Mesendoderm (in vitro differentiated cells): ENCODE results near the gene MOB4. TPM values are rescaled to one million over a fixed set of nuclear protein-coding genes. Genes with fewer than 3 reads are reported as not detected.
"Not testable (repeated sequence)": the region's sequence is repeated elsewhere in the genome, so short reads cannot be mapped to it uniquely, and the experiment has no call there.

Experiments
- DNase-seq: peaks from one replicate; pipeline ENCODE4 v3.0.0; 2013
- H2AK5ac ChIP-seq: 2 replicates; pipeline ENCODE4 v1.6.1; 2013; ENCODE audit warnings: low read length, inconsistent platforms
- H2BK120ac ChIP-seq: 2 replicates; pipeline ENCODE4 v1.6.1; 2013; ENCODE audit warnings: low read depth, mild to moderate bottlenecking, low read length, moderate library complexity, mixed read lengths
- H2BK15ac ChIP-seq: replicated peaks from 2 replicates; pipeline ENCODE4 v1.6.1; 2013; ENCODE audit warnings: low read depth, mild to moderate bottlenecking, moderate library complexity
- H2BK5ac ChIP-seq: 2 replicates; pipeline ENCODE4 v1.6.1; 2013; ENCODE audit warnings: low read length, inconsistent platforms
- H3K18ac ChIP-seq: 2 replicates; pipeline ENCODE4 v1.6.1; 2013; ENCODE audit warnings: mild to moderate bottlenecking, low read length, mixed read lengths
- H3K23ac ChIP-seq: one replicate; pipeline ENCODE4 v1.6.1; 2013; ENCODE audit warnings: low read length
- H3K27ac ChIP-seq: 2 replicates; pipeline ENCODE4 v1.5.1; 2013; ENCODE audit warnings: low read depth, mild to moderate bottlenecking, inconsistent platforms, low read length, moderate library complexity
- H3K27me3 ChIP-seq: 2 replicates; pipeline ENCODE4 v1.6.1; 2013; ENCODE audit warnings: low read length, control low read depth, mild to moderate bottlenecking, inconsistent platforms; ENCODE audit not compliant: insufficient read depth, poor library complexity
- H3K36me3 ChIP-seq: 2 replicates; pipeline ENCODE4 v1.6.1; 2013; ENCODE audit warnings: low read length, inconsistent platforms; ENCODE audit not compliant: control insufficient read depth, insufficient read depth
- H3K4ac ChIP-seq: one replicate; pipeline ENCODE4 v1.6.1; 2013; ENCODE audit warnings: low read depth, mild to moderate bottlenecking, low read length, moderate library complexity
- H3K4me1 ChIP-seq: 2 replicates; pipeline ENCODE4 v1.6.1; 2013; ENCODE audit warnings: low read depth, low read length, inconsistent platforms; ENCODE audit not compliant: control insufficient read depth
- H3K4me2 ChIP-seq: 2 replicates; pipeline ENCODE4 v1.6.1; 2013; ENCODE audit warnings: low read length
- H3K4me3 ChIP-seq: 2 replicates; pipeline ENCODE4 v1.5.1; 2013; ENCODE audit warnings: mild to moderate bottlenecking, low read length
- H3K56ac ChIP-seq: one replicate; pipeline ENCODE4 v1.6.1; 2013; ENCODE audit warnings: low read length
- H3K79me1 ChIP-seq: 2 replicates; pipeline ENCODE4 v1.6.1; 2013; ENCODE audit warnings: low read length, inconsistent platforms
- H3K79me2 ChIP-seq: 2 replicates; pipeline ENCODE4 v1.6.1; 2013; ENCODE audit warnings: mild to moderate bottlenecking, low read length; ENCODE audit not compliant: control insufficient read depth, insufficient read depth
- H3K9ac ChIP-seq: 2 replicates; pipeline ENCODE4 v1.6.1; 2013; ENCODE audit warnings: low read length, inconsistent platforms
- H4K5ac ChIP-seq: one replicate; pipeline ENCODE4 v1.6.1; 2013; ENCODE audit warnings: low read length
- H4K8ac ChIP-seq: one replicate; pipeline ENCODE4 v1.6.1; 2013; ENCODE audit warnings: low read depth, mild to moderate bottlenecking, control low read depth, low read length, moderate library complexity
- WGBS: extraction: QIAGEN DNeasy Blood & Tissue Kit; methylation state at CpG from one replicate; pipeline ENCODE4 v1.1.7; 2013; ENCODE audit warnings: low lambda C conversion rate, missing lambda C conversion rate; ENCODE audit not compliant: insufficient coverage; ENCODE audit errors: extremely low coverage; 5-methylcytosine and 5-hydroxymethylcytosine counted together
- polyA plus RNA-seq, 2 experiments: library from polyadenylated mRNA; stranded (reverse); fragments of 200-250 nt; gene quantifications; one replicate each; pipeline ENCODE4 v1.2.3, GENCODE V29; 2013

MOB4 gene
- 67.2 TPM for polyA plus RNA-seq (2013, experiment 1 of 2)
- 67.7 TPM for polyA plus RNA-seq (2013, experiment 2 of 2)

- H3K4ac ChIP-seq, result peak within 1 kb of the TSS; percentile 96
- no peak within 1 kb of the TSS for H4K5ac ChIP-seq
- H2BK5ac ChIP-seq, result peak within 1 kb of the TSS; percentile 88
- peak; percentile 98 for DNase-seq
- peak within 1 kb of the TSS; percentile 75 for H3K4me2 ChIP-seq
- H3K79me2 ChIP-seq, result peaks cover 35% of the 10 kb centered on the region
- H3K18ac ChIP-seq, result peak within 1 kb of the TSS; percentile 53
- H2BK15ac ChIP-seq, result peak within 1 kb of the TSS; percentile 23
- no peaks in the 10 kb centered on the region for H3K27me3 ChIP-seq
- H3K27ac ChIP-seq, result peak within 1 kb of the TSS; percentile 57
- H3K36me3 ChIP-seq, result no peaks in the 10 kb centered on the region
- no peaks in the 10 kb centered on the region for H3K79me1 ChIP-seq
- no peak within 1 kb of the TSS for H4K8ac ChIP-seq
- H3K4me1 ChIP-seq, result no peaks in the 10 kb centered on the region
- H3K23ac ChIP-seq, result peak within 1 kb of the TSS; percentile 6
- peak within 1 kb of the TSS; percentile 90 for H3K4me3 ChIP-seq
- peak within 1 kb of the TSS; percentile 29 for H2BK120ac ChIP-seq
- H2AK5ac ChIP-seq, result no peak within 1 kb of the TSS
- WGBS, result no CpG with 5 or more reads among the region's 66 CpGs
- H3K56ac ChIP-seq, result peak within 1 kb of the TSS; percentile 98
- H3K9ac ChIP-seq, result peak within 1 kb of the TSS; percentile 96
These were observed at the start of gene MOB4 for GRCh38 chr2:197515739-197516392. Gene MOB4 (plus strand): TSS chr2:197516066. CDS start chr2:197516087, 21 bp downstream.

GRCh38 chr2:197472166-197472565, 43.7 kb upstream of the MOB4 start:
- Histone ChIP-seq H3K27ac (no peak overlapping the region), H3K9ac (no peak overlapping the region), H3K79me2 (no peaks in the 10 kb centered on the region), H3K27me3 (no peaks in the 10 kb centered on the region), H2AK5ac (no peak overlapping the region), H2BK15ac (no peak overlapping the region), H3K36me3 (no peaks in the 10 kb centered on the region), H3K4me3 (no peak overlapping the region), H3K4me1 (no peaks in the 10 kb centered on the region), H3K23ac (no peak overlapping the region), H3K79me1 (no peaks in the 10 kb centered on the region), H2BK120ac (no peak overlapping the region), H3K56ac (no peak overlapping the region), H4K5ac (no peak overlapping the region), H4K8ac (no peak overlapping the region), H3K18ac (no peak overlapping the region), H2BK5ac (no peak overlapping the region), H3K4ac (no peak overlapping the region), H3K4me2 (no peak overlapping the region)
- 100% methylated on average over 1 of the region's 5 CpGs for WGBS
- DNase-seq, result no peak

DNA sequence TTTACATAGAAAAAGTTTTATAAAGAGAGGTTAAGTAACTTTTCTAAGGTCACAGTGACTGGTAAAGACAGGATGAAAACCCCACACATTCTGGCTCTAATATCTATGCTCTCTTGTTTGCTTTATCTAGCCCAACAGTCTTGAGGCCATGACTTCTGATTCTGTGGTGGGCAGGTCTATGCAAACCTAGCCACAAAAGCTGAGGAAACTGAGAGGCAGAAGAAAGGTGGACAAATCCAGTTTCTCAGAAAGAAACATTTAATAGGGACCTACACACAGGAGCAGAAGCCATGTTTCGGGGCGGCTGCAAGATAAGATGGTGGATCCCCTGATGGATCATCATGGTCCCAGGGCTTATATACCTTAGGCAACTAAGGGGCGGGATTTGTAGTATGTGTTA, 38.1 kb upstream of the MOB4 start:
- H2AK5ac ChIP-seq, result no peak overlapping the region
- no peak overlapping the region for H3K4me2 ChIP-seq
- no peaks in the 10 kb centered on the region for H3K4me1 ChIP-seq
- H3K9ac ChIP-seq, result no peak overlapping the region
- no peak overlapping the region for H3K4me3 ChIP-seq
- H3K79me2 ChIP-seq, result no peaks in the 10 kb centered on the region
- H3K18ac ChIP-seq, result no peak overlapping the region
- no peak overlapping the region for H4K5ac ChIP-seq
- no peaks in the 10 kb centered on the region for H3K27me3 ChIP-seq
- no peaks in the 10 kb centered on the region for H3K79me1 ChIP-seq
- no CpG with 5 or more reads among the region's 3 CpGs for WGBS
- no peak overlapping the region for H2BK5ac ChIP-seq
- no peak for DNase-seq
- H3K4ac ChIP-seq, result no peak overlapping the region
- H3K23ac ChIP-seq, result no peak overlapping the region
- no peak overlapping the region for H2BK120ac ChIP-seq
- no peak overlapping the region for H3K56ac ChIP-seq
- no peak overlapping the region for H4K8ac ChIP-seq
- no peak overlapping the region for H3K27ac ChIP-seq
- no peaks in the 10 kb centered on the region for H3K36me3 ChIP-seq
- H2BK15ac ChIP-seq, result no peak overlapping the region

- DNase-seq, result no peak
- Histone ChIP-seq H3K9ac (no peak overlapping the region), H2BK120ac (no peak overlapping the region), H3K27ac (no peak overlapping the region), H2AK5ac (no peak overlapping the region), H2BK15ac (no peak overlapping the region), H3K56ac (no peak overlapping the region), H3K18ac (no peak overlapping the region), H3K79me1 (no peaks in the 10 kb centered on the region), H2BK5ac (no peak overlapping the region), H3K4me1 (no peaks in the 10 kb centered on the region), H3K23ac (no peak overlapping the region), H4K5ac (no peak overlapping the region), H4K8ac (no peak overlapping the region), H3K27me3 (no peaks in the 10 kb centered on the region), H3K4ac (no peak overlapping the region), H3K4me3 (no peak overlapping the region), H3K79me2 (no peaks in the 10 kb centered on the region), H3K36me3 (no peaks in the 10 kb centered on the region), H3K4me2 (no peak overlapping the region)
- no CpG with 5 or more reads among the region's 9 CpGs for WGBS
These were observed 35.5 kb upstream of the MOB4 start for GRCh38 chr2:197480165-197481036.

DNA sequence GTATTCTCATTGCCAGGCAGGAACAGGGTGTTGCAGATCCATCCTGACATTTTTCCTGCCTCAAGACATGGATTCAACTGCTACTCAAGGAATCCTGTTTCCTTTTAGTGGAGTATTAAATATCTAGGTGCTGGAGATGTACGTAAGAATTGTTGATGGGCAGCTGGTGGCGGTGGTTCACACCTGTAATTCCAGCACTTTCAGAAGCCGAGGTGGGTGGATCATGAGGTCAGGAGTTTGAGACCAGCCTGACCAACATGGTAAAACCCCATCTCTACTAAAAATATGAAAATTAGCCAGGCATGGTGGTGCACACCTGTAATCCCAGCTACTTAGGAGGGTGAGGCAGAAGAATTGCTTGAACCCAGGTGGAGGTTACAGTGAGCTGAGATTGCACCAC, 31.6 kb upstream of the MOB4 start:
- H3K27me3 ChIP-seq, H3K79me2 ChIP-seq, H2AK5ac ChIP-seq, H2BK15ac ChIP-seq, H3K36me3 ChIP-seq, H3K27ac ChIP-seq, H2BK120ac ChIP-seq, H4K5ac ChIP-seq, H3K23ac ChIP-seq, H3K4ac ChIP-seq, H3K9ac ChIP-seq, H3K4me2 ChIP-seq, H3K4me1 ChIP-seq, H3K79me1 ChIP-seq, H2BK5ac ChIP-seq, H3K56ac ChIP-seq, H3K18ac ChIP-seq, H3K4me3 ChIP-seq, H4K8ac ChIP-seq: not testable (repeated sequence)
- WGBS, result no CpG with 5 or more reads among the region's 3 CpGs
- DNase-seq, result peak; percentile 16
